WTC11 (cell line): ENCODE data around the gene TCF7L2.

ENCODE experiments used
- ESRRA ChIP-seq: sonication (generic); formaldehyde crosslinking; IDR thresholded peaks from 2 replicates; pipeline ENCODE4 v1.8.1; 2022; ENCODE audit warnings: mild to moderate bottlenecking, missing genetic modification reagents, borderline replicate concordance
- ETV6 ChIP-seq: sonication (generic); formaldehyde crosslinking; IDR thresholded peaks from 2 replicates; pipeline ENCODE4 v1.8.1; 2022; ENCODE audit warnings: mild to moderate bottlenecking, missing genetic modification reagents
- GABPB1 ChIP-seq: sonication (generic); formaldehyde crosslinking; IDR thresholded peaks from 2 replicates; pipeline ENCODE4 v1.8.1; 2023; ENCODE audit warnings: mild to moderate bottlenecking, missing genetic modification reagents
- MYBL2 ChIP-seq: sonication (generic); formaldehyde crosslinking; IDR thresholded peaks from 2 replicates; pipeline ENCODE4 v1.8.1; 2023; ENCODE audit warnings: mild to moderate bottlenecking, moderate library complexity, missing genetic modification reagents
- SMAD4 ChIP-seq: sonication (generic); formaldehyde crosslinking; IDR thresholded peaks from 2 replicates; pipeline ENCODE4 v1.8.0; 2022; ENCODE audit warnings: mild to moderate bottlenecking, missing genetic modification reagents
- TF ChIP-seq, protein P1 (sequence below): fragments of 200-600 bp; IDR thresholded peaks from 2 replicates; pipeline ENCODE4 v1.8.0; 2022; ENCODE audit warnings: antibody characterized with exemption
- TF ChIP-seq, protein P2 (sequence below): sonication (generic); formaldehyde crosslinking; IDR thresholded peaks from 2 replicates; pipeline ENCODE4 v1.8.0; 2022; ENCODE audit warnings: mild to moderate bottlenecking, missing genetic modification reagents
- TF ChIP-seq, protein P3 (sequence below): sonication (generic); formaldehyde crosslinking; IDR thresholded peaks from 2 replicates; pipeline ENCODE4 v1.8.1; 2023; ENCODE audit warnings: mild to moderate bottlenecking, missing genetic modification reagents, borderline replicate concordance
- TF ChIP-seq, protein P4 (sequence below): fragments of 250-450 bp; sonication (Bioruptor Pico); conservative IDR thresholded peaks from 2 replicates; pipeline ENCODE4 v1.9.0; 2021; ENCODE audit warnings: mild to moderate bottlenecking
- TF ChIP-seq, protein P5 (sequence below): sonication (generic); formaldehyde crosslinking; IDR thresholded peaks from 2 replicates; pipeline ENCODE4 v1.8.1; 2023; ENCODE audit warnings: mild to moderate bottlenecking, moderate library complexity, missing genetic modification reagents
- TF ChIP-seq, protein P6 (sequence below): sonication (generic); formaldehyde crosslinking; IDR thresholded peaks from 2 replicates; pipeline ENCODE4 v1.8.0; 2022; ENCODE audit warnings: mild to moderate bottlenecking, missing genetic modification reagents

DNA sequence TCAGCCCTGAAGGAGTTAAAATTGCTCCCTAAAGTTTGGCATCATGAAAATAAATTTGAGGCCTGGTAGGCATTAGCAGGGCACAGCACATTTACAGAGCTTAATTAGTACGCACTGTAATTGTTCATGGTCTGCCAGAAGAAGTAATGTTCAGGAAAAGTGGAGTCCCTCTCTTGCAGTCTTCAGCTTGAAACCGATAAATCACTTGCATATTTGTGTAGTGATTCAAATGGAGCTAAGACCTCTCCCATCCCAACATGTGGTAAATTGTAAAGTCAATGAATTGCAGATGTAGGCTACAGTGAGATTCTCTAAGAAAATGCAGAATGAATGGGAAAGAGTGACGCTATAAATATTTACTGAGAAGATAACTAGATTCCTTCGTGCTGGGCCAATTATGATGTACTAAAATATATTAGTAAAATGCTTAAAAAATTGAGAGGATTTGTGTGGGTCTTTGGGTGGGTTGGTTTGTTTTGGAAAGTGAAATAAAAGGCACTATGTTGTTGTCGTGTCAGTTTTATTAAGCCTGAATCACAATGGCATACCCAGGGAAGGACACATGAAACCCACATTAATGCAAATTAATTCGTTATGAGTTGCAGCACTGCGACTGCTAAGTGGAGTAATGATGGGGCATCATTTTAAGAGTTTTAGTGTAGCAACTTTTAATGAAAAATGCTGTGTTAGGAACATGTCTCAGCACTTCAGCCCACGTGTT, 8.4 kb downstream of the TCF7L2 start:
- TF ChIP-seq, protein P1, sequence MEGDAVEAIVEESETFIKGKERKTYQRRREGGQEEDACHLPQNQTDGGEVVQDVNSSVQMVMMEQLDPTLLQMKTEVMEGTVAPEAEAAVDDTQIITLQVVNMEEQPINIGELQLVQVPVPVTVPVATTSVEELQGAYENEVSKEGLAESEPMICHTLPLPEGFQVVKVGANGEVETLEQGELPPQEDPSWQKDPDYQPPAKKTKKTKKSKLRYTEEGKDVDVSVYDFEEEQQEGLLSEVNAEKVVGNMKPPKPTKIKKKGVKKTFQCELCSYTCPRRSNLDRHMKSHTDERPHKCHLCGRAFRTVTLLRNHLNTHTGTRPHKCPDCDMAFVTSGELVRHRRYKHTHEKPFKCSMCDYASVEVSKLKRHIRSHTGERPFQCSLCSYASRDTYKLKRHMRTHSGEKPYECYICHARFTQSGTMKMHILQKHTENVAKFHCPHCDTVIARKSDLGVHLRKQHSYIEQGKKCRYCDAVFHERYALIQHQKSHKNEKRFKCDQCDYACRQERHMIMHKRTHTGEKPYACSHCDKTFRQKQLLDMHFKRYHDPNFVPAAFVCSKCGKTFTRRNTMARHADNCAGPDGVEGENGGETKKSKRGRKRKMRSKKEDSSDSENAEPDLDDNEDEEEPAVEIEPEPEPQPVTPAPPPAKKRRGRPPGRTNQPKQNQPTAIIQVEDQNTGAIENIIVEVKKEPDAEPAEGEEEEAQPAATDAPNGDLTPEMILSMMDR = no peak
- TF ChIP-seq SMAD4 (CRISPR knock-in tag) (no peak), GABPB1 (CRISPR knock-in tag) (no peak), ESRRA (CRISPR knock-in tag) (no peak), MYBL2 (CRISPR knock-in tag) (no peak), ETV6 (CRISPR knock-in tag) (no peak)
- TF ChIP-seq, protein P2, sequence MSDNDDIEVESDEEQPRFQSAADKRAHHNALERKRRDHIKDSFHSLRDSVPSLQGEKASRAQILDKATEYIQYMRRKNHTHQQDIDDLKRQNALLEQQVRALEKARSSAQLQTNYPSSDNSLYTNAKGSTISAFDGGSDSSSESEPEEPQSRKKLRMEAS (CRISPR knock-in tag) = no peak
- TF ChIP-seq, protein P3, sequence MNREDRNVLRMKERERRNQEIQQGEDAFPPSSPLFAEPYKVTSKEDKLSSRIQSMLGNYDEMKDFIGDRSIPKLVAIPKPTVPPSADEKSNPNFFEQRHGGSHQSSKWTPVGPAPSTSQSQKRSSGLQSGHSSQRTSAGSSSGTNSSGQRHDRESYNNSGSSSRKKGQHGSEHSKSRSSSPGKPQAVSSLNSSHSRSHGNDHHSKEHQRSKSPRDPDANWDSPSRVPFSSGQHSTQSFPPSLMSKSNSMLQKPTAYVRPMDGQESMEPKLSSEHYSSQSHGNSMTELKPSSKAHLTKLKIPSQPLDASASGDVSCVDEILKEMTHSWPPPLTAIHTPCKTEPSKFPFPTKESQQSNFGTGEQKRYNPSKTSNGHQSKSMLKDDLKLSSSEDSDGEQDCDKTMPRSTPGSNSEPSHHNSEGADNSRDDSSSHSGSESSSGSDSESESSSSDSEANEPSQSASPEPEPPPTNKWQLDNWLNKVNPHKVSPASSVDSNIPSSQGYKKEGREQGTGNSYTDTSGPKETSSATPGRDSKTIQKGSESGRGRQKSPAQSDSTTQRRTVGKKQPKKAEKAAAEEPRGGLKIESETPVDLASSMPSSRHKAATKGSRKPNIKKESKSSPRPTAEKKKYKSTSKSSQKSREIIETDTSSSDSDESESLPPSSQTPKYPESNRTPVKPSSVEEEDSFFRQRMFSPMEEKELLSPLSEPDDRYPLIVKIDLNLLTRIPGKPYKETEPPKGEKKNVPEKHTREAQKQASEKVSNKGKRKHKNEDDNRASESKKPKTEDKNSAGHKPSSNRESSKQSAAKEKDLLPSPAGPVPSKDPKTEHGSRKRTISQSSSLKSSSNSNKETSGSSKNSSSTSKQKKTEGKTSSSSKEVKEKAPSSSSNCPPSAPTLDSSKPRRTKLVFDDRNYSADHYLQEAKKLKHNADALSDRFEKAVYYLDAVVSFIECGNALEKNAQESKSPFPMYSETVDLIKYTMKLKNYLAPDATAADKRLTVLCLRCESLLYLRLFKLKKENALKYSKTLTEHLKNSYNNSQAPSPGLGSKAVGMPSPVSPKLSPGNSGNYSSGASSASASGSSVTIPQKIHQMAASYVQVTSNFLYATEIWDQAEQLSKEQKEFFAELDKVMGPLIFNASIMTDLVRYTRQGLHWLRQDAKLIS (CRISPR knock-in tag) = no peak
- TF ChIP-seq, protein P4, sequence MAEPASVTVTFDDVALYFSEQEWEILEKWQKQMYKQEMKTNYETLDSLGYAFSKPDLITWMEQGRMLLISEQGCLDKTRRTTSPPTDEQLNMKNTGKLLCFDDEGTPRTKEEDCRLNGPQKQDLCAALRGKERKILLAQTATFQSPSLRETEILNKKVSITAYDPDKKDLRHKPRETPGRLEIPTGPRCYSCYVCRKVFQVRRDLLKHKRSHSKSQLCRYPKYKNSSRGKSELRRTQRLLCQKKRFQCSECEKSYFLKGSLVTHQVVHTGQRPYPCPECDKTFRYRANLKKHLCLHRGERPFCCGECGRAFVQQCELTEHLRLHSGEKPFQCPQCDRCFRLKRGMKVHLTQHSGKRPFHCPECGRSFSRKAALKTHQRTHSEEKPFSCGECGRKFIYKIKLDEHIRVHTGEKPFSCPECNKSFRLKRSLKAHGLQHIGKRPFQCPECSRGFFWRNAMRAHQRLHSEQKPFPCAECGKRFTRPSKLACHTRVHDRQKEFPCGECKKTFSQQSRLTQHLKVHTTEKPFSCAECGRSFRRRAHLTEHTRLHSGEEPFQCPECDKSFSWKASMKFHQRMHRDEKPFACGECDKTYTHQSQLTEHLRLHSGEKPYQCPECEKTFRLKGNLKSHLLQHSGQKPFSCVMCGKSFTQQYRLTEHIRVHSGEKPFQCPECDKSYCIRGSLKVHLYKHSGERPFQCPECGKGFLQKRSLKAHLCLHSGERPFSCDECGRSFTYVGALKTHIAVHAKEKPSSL (CRISPR knock-in tag) = no peak
- TF ChIP-seq, protein P5, sequence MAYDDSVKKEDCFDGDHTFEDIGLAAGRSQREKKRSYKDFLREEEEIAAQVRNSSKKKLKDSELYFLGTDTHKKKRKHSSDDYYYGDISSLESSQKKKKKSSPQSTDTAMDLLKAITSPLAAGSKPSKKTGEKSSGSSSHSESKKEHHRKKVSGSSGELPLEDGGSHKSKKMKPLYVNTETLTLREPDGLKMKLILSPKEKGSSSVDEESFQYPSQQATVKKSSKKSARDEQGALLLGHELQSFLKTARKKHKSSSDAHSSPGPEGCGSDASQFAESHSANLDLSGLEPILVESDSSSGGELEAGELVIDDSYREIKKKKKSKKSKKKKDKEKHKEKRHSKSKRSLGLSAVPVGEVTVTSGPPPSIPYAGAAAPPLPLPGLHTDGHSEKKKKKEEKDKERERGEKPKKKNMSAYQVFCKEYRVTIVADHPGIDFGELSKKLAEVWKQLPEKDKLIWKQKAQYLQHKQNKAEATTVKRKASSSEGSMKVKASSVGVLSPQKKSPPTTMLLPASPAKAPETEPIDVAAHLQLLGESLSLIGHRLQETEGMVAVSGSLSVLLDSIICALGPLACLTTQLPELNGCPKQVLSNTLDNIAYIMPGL = no peak
- TF ChIP-seq, protein P6, sequence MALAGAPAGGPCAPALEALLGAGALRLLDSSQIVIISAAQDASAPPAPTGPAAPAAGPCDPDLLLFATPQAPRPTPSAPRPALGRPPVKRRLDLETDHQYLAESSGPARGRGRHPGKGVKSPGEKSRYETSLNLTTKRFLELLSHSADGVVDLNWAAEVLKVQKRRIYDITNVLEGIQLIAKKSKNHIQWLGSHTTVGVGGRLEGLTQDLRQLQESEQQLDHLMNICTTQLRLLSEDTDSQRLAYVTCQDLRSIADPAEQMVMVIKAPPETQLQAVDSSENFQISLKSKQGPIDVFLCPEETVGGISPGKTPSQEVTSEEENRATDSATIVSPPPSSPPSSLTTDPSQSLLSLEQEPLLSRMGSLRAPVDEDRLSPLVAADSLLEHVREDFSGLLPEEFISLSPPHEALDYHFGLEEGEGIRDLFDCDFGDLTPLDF (CRISPR knock-in tag) = no peak
